Fibroblast of the aortic adventitia (primary cell): ENCODE data around the gene IP6K3. TPM values are rescaled to one million over a fixed set of nuclear protein-coding genes. Genes with fewer than 3 reads are reported as not detected.

Experiments
- DNase-seq: peaks from one replicate; pipeline ENCODE4 v3.0.0-alpha.2; 2010; ENCODE audit warnings: low read depth
- H3K4me3 ChIP-seq: 2 replicates; pipeline ENCODE4 v1.5.1; 2011; ENCODE audit warnings: low read depth, mild to moderate bottlenecking, control low read depth, low read length, moderate library complexity
- CTCF ChIP-seq: IDR thresholded peaks from 2 replicates; pipeline ENCODE4 v1.5.1; 2011; ENCODE audit warnings: mild to moderate bottlenecking, low read length, control low read depth, inconsistent platforms; ENCODE audit not compliant: insufficient read depth
- total RNA-seq: library from RNA; depleted of rRNA; stranded (reverse); fragments of >200 nt; gene quantifications from 2 replicates; pipeline ENCODE4 v1.2.3, GENCODE V29; 2012; ENCODE audit warnings: low replicate concordance

The IP6K3 gene
- total RNA-seq, 1 donor: not detected

GRCh38 chr6:33772082-33772830 is 25.6 kb upstream of the IP6K3 start:
- no peak overlapping the region for H3K4me3 ChIP-seq
- no peak for TF ChIP-seq CTCF
- no peak for DNase-seq

GRCh38 chr6:33771146-33772081 is 24.7 kb upstream of the IP6K3 start:
- peak; percentile 70 for TF ChIP-seq CTCF
- DNase-seq: peak; percentile 93
- peak overlapping the region; percentile 9 for H3K4me3 ChIP-seq

- DNase-seq: no peak
- H3K4me3 ChIP-seq: no peak overlapping the region
- TF ChIP-seq CTCF: no peak
Measured at GRCh38 chr6:33770833-33771145, 24.1 kb upstream of the IP6K3 start.

- no peak overlapping the region for H3K4me3 ChIP-seq
- no peak for DNase-seq
- no peak for TF ChIP-seq CTCF
Measured at GRCh38 chr6:33770124-33770832, 23.6 kb upstream of the IP6K3 start.

GRCh38 chr6:33769248-33769821 is 22.6 kb upstream of the IP6K3 start:
- DNase-seq: no peak
- no peak overlapping the region for H3K4me3 ChIP-seq
- no peak for TF ChIP-seq CTCF

- DNase-seq: peak; percentile 79
- no peak overlapping the region for H3K4me3 ChIP-seq
- TF ChIP-seq CTCF: peak; percentile 97
Measured at GRCh38 chr6:33768644-33769120, 22.0 kb upstream of the IP6K3 start.
